ENCODE data around the gene HSD17B10.
"Not testable (repeated sequence)": the region's sequence is repeated elsewhere in the genome, so short reads cannot be mapped to it uniquely, and the experiment has no call there.

The HSD17B10 gene

DNA sequence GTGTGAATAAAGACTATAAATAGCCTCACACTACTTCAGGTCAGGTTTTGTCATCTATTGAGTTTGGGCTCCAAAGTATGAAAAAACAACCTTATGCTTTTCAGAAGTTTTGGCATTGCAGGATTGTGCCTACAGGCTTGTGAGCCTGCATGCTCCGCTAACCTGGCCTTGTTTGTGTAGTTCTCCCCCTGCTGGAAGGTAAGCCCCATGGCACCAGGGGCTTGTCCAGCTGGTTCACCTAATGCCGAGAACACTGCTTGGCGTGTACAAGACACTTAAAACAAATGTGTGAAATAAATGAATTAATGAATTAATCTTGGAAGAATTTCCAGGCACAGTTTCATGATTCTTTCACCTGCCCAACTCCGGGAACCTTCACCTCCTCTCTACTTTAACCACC lies 1.8 kb upstream of the HSD17B10 start:
- peak; percentile 24 for DNase-seq

DNA sequence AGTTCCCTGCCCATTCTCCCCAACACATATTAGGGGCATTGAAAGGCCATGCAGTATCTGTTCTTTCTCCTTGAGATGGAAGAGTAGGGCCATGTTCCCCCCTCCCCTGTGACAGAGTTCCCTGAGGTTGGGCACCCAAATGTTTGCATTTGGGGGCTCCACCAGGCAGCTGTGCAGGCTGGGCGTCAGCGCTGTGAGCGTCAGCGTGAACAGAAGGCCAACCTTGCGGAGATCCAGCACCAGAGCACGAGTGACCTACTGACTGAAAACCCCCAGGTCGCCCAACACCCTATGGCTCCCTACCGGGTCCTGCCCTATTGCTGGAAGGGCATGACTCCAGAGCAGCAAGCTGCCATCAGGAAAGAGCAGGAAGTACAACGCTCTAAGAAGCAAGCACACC lies 3.9 kb downstream of the HSD17B10 start:
- DNase-seq, result no peak

DNA sequence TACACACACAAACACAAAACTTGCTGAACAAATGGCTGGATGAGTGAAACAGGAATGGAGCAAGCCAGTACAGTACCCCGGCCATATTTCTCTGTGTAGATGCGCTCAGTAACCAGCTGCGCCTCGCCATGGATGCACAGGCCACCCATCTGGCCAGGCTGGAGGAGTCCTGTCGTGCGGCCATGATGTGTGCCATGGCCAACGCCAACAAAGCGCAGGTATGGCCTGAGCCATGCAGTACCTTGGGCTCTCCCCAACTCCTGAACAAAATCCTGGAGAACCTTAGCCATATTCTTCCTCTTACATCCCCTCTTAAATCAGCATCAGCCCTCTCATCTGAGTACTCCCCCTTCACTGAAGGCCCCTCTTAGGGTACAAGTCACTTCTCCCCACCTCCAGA lies 4.4 kb downstream of the HSD17B10 start:
- no peak for DNase-seq

DNA sequence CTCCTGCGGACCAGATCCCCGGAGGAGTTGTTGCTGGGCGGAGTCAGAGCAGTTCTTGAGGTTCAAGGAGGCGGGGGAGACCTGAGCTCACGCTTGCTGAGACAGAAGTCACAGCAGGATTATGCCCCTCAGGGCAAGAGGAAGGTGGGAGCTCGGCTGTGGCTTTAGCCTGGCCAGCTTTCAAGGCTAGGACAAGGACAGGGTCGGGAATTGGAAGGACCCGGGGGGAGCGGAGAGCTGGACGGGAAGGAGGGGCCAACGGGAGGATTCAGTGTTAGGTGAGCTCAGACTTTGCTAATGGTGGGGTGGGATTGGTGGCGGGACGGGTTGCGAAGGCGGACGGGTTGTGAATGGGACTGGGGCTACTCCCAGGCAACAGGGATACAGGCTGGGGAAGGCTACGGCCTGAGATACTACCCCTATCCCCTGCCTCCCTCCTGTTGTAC lies 11.3 kb downstream of the HSD17B10 start, which contains the start of gene RIBC1:
Gene RIBC1 (plus strand): TSS at position 13 of the 446 bp plus-strand sequence. CDS start 3,404 bp downstream, outside the sequence.
- DNase-seq, result no peak

DNA sequence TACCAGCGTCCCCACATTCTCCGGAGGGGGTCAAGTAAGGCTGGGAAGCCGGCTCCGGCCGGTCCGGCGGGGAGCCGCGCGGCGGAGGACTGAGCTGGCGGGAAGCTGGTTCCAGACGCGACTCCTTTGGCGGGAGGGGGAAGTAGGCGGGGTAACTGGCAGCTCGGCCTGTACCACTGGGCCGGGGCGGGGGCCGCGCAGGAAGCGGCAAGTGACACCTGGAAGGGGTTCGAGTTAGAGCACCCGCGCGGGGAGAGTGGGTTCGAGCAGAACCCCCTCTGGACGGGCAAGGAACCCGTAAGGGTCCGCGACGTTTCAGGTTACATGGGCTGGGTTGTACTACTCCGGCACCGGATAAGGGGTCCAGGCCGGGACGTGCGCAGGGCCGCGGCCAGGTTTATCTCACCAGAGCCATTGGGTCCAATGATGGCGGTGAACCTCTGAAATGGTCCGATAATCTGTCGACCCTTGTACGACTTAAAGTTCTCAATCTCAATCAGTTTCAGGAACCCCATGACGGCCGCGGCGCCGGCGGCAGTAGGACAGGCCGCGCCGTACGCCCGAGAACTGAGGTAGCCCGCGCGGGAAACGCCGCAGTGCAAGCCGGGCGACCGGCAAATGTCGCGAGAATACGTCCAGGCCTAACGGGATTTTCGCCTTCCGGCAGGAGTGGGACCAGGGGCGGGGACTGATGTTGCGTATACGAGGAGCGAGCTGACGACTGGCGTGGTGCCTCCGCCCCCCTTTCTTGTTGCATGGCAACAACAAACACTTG lies 11.9 kb downstream of the HSD17B10 start, which contains the start of gene SMC1A:
Gene SMC1A (minus strand): TSS at position 569 of the 775 bp plus-strand sequence. CDS start 54 bp downstream, at position 515.
- DNase-seq, result peak; percentile 82

DNA sequence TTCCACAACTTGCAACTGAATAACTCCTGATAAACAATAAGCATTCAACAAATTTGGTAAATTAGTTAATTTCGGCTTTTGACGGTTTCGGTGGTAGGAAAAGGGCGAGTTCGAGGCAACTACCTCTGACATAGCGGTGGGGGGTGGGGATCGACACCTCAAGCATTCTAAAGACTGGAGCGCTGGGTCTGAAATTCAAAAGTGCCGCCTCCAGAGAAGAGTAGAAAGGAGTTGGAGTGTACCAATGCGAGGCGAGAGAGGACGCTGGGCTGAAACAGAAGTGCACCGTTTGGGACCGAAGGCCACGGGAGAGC lies 12.4 kb downstream of the HSD17B10 start:
- no peak for DNase-seq

DNA sequence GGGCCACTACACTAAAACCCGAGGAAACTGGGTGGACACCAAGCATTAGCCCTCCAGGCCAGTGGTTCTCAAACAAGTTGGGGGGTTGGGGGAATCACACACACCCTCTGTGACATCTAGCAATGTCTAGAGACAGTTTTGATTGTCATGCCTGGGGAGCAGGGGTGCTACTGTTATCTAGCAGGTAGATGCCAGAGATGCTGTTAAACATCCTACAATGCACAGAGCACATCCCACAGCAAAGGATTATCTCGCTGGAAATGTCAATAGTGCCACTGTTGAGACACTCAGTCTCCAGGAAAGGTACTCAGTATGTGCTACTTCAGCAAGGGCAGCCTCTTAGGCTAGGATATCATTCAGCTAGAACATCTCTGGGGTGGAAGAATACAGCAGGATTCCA lies 13.0 kb downstream of the HSD17B10 start:
- DNase-seq, result no peak

DNA sequence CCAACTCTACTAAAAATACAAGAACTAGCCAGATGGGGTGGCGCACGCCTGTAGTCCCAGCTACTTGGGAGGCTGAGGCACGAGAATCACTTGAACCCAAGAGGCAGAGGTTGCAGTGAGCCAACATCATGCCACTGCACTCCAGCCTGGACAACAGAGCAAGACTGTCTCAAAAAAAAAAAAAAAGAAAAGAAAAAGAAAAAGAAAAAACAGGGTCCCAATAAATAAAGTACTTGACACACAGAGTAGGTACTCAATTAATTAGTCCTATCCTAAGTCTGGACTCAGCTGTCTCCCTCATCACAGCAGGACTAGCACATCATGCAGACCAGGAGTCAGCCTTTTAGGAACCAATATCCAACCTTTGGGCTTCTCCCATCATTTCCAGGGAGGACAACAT lies 13.8 kb downstream of the HSD17B10 start:
- DNase-seq, result not testable (repeated sequence)

DNA sequence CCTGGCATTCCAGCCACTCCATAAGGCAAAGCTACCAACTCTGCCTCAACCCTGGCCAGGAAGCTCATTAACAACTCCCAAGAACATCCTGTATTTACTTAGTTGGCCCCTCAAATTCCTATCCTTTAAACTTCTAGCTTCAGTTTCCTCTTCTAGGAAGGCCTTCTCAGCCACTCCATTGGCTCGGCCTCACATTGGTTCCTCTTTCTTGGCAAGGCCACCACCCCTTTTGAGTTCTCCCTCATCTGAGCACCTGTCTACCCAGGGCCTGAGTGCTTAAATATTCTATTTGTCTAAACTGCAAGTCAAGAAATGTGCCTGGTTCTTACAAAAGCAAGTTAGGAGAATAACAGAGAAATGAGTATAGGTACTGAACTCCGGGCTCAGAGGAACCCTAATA lies 21.7 kb downstream of the HSD17B10 start:
- DNase-seq, result no peak

DNA sequence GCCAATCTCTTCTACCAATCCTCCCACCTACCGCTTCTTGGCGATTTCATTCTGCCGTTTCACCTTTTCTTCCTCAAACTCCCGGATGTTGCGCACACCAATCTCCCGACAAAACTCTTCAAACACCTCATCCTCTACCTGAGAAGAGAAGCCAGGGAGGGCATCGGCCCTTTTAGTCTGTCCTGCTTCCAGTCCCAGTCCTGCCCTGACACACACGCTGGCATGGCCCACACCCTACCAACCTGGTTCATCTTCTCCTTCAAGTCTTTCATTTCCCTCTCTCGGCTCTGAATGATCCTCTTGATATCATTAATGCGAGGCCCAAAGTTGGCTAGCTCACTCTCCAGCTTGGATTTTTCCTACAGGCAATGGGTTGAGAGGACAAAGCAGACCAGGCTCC lies 30.6 kb downstream of the HSD17B10 start:
- DNase-seq, result no peak

DNA sequence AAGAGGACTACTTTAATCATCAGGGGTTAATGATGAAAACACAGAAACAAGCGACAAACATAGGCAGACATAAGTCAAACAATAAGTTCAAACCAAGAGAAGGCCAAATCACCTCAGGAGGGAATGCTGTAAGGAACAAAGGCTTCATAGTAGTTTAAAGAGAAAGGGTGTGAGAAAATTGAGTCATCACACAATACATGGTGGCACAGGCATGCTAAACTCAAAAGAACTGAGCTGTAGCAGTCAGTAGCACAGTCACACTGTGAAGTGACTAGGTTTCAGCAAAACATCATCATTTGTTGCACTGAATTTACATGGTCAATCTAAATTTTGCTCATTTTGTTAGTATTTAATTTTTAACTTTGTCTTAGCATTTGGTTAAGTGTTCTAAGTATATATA lies 36.0 kb downstream of the HSD17B10 start:
- no peak for DNase-seq

DNA sequence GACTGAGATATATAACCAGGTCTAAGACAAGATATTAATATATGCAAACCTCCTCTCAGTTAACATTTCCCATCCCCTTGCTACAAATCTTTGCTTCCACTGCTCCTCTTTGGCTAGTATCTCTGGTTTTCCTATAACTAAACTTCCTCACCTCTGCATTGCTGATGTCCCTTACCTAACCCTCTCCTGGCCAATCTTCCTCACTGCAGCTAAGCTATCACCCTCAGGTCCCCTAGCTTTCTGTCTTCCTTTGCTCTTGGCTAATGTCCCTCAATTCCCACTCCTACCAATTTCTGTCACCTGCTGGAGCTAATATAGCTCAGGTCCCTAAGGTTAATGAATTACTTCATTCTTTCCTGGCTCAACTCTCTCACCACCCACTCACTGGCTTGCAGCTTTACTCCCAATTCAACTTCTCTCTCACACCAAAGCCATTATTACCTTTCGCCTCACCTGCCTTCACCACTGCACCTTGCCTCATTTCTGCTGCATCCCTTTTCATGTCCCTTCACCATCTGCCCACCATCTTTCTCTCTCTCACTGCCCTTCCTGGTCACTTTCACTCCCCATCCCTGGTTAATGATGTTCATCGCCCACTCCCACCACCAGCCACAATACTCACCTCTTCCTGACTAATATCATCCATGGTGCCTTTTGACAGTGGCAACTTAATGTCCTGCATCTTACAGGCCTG lies 38.4 kb downstream of the HSD17B10 start:
- DNase-seq, result no peak

DNA sequence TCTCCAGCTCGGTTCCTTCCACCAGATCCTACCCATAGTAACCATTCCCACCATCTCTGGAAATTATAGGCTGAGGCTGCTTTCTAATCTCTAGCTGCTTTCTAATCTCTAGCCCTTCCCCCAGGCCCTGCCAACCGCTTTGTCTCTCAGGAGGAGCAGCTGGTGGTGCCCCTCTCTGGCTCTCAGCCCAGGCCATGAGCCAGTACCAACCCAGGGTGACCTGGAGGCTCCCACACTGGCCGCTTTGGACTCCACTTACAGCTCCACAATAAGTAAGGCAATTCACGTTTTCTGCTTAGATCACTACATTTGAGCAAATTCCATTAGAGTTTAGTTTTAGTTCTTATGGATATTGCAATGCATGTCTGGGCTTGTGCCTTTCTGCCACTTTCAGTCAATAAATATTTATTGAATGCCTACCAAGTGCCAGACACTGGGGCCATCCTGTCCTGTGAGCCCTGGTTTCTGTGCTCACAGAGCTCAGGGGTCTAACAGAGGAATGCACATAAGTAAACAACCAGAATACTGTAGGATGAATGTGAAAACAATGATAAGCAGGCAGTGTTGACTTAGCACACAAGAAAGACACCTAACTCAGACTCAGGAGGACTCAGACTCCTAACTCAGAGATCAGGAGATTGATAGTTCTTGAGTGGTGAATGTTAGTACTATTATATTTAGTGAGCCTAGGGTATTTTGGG lies 50.6 kb downstream of the HSD17B10 start:
- no peak for DNase-seq

Data from GF-D8 (cell line).